ENCODE measurements around the gene CD247.

- TF ChIP-seq CTCF (conservative IDR thresholded peaks at IDR 0.05; ENCODE audit: low read length) = no peak
- TF ChIP-seq EZH2phosphoT487 (IDR thresholded peaks at IDR 0.05; ENCODE audit: borderline replicate concordance) = no peak
Observed at GRCh38 chr1:167543199-167543990, 25.1 kb upstream of the CD247 start.
